ENCODE data around the gene AGAP1.

Gene AGAP1

GRCh38 chr2:236173729-236174607 lies 680.1 kb downstream of the AGAP1 start:
- DNase-seq (ENCODE audit: extremely low spot score) = no peak
- ChIA-PET CTCF (no interaction called here), POLR2A (no interaction called here)
- TF ChIP-seq CTCF (IDR thresholded peaks at IDR 0.05; ENCODE audit: control extremely low read depth, extremely low read depth, low read depth, missing control alignments) = no peak

GRCh38 chr2:236175548-236176150 lies 681.8 kb downstream of the AGAP1 start:
- no peak for DNase-seq (ENCODE audit: extremely low spot score)

GRCh38 chr2:236176417-236176816 lies 682.6 kb downstream of the AGAP1 start:
- ChIA-PET POLR2A (no interaction called here), CTCF (no interaction called here)
- no peak for DNase-seq (ENCODE audit: extremely low spot score)
- peak; percentile 44 for TF ChIP-seq CTCF (IDR thresholded peaks at IDR 0.05; ENCODE audit: control extremely low read depth, extremely low read depth, low read depth, missing control alignments)

More at GRCh38 chr2:236175548-236176150, 681.8 kb downstream of the AGAP1 start:
- ChIA-PET CTCF (interaction anchor here (0.9 kb wide), 1 partner anchor 409 kb away, joined by 3 read pairs; no protein-coding TSS in a partner anchor), POLR2A (no interaction called here)
- TF ChIP-seq CTCF (IDR thresholded peaks at IDR 0.05; ENCODE audit: control extremely low read depth, extremely low read depth, low read depth, missing control alignments) = no peak

- POLR2A ChIA-PET = no interaction called here
- no peak for DNase-seq (ENCODE audit: extremely low spot score)
- TF ChIP-seq CTCF (IDR thresholded peaks at IDR 0.05; ENCODE audit: control extremely low read depth, extremely low read depth, low read depth, missing control alignments) = no peak
- CTCF ChIA-PET = interaction anchor here (0.9 to 1.2 kb wide), 2 partner anchors 411 to 413 kb away, joined by 3 read pairs; no protein-coding TSS in a partner anchor
Observed at GRCh38 chr2:236176951-236177350, 683.1 kb downstream of the AGAP1 start.

GRCh38 chr2:236177604-236177966 lies 683.7 kb downstream of the AGAP1 start:
- peak; percentile 20 for TF ChIP-seq CTCF (IDR thresholded peaks at IDR 0.05; ENCODE audit: control extremely low read depth, extremely low read depth, low read depth, missing control alignments)
- CTCF ChIA-PET = interaction anchor here (0.9 to 8.1 kb wide), 6 partner anchors 8 to 413 kb away, joined by 3 to 76 read pairs (median 3); no protein-coding TSS in a partner anchor
- DNase-seq (ENCODE audit: extremely low spot score) = no peak

GRCh38 chr2:236177967-236178889 lies 684.4 kb downstream of the AGAP1 start:
- TF ChIP-seq CTCF (IDR thresholded peaks at IDR 0.05; ENCODE audit: control extremely low read depth, extremely low read depth, low read depth, missing control alignments) = peak; percentile 68
- peak; percentile 67 for DNase-seq (ENCODE audit: extremely low spot score)
- POLR2A ChIA-PET = no interaction called here
- CTCF ChIA-PET = interaction anchor here (1.1 to 8.1 kb wide), 6 partner anchors 9 to 414 kb away, joined by 3 to 76 read pairs (median 4); no protein-coding TSS in a partner anchor

More at GRCh38 chr2:236177604-236177966, 683.7 kb downstream of the AGAP1 start:
- POLR2A ChIA-PET = no interaction called here

All from GM10248 (cell line).